Measurements from ENCODE around the gene UQCC5.

GRCh38 chr3:52522651-52523251, 13.7 kb upstream of the UQCC5 start:
- no peak for TF ChIP-seq CTCF (optimal IDR thresholded peaks at IDR 0.05 in 1 of 3, IDR thresholded peaks at IDR 0.05 in 1 of 3, conservative IDR thresholded peaks at IDR 0.05 in 1 of 3; ENCODE audit: extremely low read depth in 1 of 3, insufficient read depth in 2 of 3, low read length in 3 of 3)
- TF ChIP-seq EZH2 (IDR thresholded peaks at IDR 0.05; ENCODE audit: low read length): no peak
